Activated gamma-delta T cell treated with anti-CD3 and anti-CD28 coated beads, Interleukin-2, amount 50 U/mL, for 16 hours (primary cell): ENCODE measurements around the gene FAM83D.
"Not testable (repeated sequence)": the region's sequence is repeated elsewhere in the genome, so short reads cannot be mapped to it uniquely, and the experiment has no call there.

Source experiments
- DNase-seq: peaks from one replicate; pipeline ENCODE4 v3.0.0-alpha.2; 2020; ENCODE audit warnings: low read depth

Gene FAM83D

DNA sequence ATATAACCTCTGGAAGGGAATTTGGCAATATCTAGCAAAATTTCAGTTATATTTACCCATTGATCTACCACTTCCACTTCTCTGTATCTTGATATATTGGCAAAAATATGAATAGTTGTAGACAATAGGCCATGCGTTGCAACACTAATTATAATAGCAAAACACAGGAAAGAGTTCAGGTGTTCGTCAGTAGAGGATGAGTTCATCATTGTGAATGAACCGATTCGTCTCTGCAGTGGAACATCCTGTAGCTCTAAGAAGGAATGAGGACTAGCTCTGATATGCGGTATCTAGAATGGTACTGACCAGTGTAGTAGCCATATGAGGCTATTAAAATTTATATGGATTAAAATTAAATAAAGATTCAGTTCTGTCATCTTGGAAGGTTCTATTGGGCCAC, 8.3 kb downstream of the FAM83D start:
- DNase-seq: no peak

DNA sequence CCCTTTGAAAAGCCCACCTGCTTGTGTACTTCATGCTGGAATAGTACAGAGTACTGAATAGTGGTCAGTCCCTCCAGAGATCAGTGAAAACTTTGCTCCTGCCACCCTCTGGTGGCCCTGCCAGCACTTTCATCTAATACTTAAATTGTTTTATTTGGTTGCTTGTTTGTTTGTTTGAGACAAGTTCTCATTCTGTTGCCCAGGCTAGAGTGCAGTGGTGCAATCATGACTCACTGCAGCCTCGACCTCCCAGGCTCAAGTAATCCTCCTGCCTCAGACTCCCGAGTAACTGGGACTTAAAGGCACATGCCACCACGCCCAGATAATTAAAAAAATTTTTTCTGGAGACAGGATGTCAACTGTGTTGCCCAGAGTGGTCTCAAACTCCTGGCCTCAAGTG, 9.1 kb downstream of the FAM83D start:
- DNase-seq: no peak

DNA sequence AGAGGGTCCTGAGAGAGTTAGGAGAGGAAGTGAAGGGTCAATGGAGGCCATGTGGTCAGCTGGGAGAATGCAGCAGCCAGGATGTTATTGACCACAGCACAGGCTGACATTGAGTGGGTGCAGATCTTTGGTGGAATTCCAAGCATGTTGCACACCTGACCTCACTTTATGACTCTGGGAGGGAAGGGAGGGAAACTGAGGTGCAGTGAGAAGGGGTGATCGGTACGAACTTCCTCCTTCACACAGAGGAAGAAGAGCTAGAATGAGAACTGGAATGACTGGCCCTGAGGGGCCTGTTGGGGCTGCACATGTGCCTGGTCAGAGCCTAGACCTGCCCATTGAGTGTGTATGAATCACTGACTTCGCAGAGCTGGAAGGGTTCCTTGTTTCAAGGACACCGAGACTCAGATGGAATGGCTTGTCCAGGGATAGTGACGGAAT, 9.8 kb downstream of the FAM83D start:
- DNase-seq: no peak

DNA sequence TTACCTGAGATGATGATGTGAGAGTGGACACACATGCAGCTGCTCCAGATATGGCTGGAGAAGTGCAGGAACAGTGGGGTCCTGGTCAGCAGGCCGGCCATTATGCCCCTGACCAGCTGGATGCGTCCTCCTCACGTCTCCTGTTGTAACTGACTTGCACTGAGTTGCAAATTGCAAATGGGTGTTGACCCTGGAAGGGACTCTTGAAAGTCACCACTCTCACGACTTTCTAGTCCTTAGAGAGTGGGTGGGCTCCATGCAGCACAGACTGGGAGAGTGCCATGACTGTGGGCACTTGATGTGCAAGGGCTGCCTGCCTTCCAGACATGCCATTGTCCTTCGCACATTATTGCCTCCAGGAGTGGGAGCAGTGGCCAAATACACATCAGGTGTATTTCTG, 10.8 kb downstream of the FAM83D start:
- no peak for DNase-seq

DNA sequence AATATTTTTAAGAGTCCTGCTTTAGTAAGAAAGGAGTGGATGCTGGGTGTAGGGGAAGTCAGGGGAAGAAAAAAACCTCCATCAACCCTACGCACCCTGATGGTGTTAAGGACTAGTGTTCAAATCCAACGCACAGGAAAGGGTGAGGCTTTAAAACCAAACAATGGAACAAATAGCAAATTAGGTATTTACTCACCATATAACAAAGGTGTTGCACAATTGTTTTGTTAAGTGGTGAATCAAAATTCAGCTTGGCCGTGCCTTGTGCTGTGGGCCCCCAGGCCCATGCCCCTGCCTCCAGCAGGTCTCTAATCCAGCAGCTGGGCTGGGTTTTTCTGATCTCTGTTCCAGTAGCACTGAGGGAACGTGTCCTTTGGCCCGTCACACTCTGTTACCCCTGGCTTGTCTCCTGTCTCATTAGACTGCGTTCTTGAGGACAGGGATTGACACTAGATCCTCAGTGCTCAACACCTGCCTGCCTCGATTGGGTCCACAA, 11.8 kb downstream of the FAM83D start:
- DNase-seq: no peak

DNA sequence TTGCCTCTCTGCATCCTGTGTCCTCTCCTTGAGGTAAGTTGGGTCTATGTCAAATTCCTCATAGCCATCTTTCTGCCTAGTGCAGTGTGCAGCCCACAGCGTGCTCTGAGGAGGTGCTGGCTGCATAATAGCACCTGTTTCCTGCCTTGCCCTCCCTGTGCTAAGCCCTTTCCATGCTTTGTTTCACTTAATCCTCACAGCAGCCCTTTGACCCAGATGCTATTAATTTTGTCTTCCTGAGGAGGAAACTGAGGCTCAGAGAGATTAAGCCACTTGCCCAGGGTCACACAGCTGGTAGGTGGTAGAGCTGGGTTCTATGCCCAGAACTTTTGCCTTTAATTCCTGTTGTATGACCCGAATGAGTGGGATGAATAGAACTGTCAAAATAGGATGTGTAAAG, 13.5 kb downstream of the FAM83D start:
- DNase-seq: no peak

DNA sequence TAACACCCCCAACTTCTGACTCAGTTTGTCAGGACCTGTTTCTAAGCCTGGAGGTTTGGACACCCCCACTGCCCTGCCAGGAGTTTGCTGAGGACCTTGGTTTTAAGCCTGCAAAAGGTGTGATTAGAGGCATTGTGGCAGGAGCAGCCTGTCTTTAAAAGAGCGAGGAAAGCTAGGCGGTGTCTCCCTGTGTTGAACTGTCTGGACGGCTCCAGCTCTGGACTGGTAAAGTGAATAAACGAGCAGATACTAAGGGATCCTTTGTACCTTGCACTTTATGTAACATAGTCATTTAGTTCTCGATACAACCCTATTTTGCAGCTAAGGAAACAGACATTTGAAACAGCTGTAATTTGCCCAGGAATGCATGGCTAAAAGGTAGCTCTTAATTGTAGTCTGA, 14.4 kb downstream of the FAM83D start:
- DNase-seq: no peak

DNA sequence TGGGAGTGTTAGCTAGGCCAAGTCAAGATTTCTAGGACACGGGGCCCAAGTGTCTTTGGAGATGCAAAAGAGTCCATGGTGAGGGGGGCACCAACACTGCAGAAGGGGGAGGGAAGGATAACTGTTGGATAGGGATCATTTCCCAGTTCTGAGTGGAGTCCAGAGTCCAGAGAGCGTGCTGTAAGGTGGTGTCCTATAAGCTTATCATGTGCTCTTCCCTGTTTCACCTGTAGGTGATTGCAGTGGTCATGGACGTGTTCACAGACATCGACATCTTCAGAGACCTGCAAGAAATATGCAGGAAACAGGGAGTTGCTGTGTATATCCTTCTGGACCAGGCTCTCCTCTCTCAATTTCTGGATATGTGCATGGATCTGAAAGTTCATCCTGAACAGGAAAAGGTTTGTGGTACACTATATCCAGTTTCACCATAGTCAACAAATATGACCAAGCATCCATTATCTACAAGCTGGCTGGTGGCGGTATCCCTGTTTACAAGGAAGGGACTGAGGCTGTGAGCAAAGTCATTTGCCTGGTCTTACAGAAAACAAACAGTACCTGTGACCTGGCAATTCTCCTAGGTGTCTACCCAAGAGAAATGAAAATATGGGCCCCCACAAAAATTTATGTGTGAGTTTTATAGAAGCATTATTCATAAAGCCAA, 15.6 kb downstream of the FAM83D start:
- no peak for DNase-seq

DNA sequence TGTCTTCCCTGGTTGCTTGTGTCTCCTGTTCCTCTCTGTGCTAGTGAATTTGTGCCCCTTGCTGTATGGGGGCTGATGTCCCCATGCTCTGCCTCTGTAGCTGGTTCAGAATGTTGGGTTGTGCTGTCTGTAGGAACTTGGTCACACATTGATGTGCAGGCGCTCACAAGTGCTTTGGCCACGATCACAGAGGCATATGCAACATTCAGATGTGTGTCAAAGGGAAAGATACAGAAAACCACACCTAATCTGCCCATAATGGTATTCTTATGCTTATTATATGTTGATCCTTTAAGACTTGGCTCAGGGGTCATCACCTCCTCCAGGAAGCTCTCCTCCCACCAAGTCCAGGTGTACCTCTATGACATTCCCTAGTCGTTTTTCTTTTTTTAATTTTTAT, 18.8 kb downstream of the FAM83D start:
- no peak for DNase-seq

DNA sequence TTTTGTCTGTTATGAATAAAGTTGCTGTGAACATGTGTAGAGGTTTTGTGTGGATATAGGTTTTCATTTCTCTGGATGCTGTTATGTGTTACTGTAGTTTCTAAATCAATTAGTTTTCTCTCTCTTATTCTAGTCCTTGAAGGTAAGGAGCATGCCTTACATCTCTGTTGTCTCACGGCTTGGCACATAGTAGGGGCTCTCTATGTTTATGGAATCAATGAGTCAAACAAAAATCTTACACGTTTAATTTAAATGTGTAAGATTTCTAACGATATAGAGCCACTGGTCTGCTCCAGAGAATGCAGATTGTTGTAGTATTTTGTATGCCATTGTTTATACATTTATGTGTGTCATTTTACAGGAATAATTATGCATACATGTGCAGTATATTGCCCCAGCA, 20.6 kb downstream of the FAM83D start:
- DNase-seq: no peak

DNA sequence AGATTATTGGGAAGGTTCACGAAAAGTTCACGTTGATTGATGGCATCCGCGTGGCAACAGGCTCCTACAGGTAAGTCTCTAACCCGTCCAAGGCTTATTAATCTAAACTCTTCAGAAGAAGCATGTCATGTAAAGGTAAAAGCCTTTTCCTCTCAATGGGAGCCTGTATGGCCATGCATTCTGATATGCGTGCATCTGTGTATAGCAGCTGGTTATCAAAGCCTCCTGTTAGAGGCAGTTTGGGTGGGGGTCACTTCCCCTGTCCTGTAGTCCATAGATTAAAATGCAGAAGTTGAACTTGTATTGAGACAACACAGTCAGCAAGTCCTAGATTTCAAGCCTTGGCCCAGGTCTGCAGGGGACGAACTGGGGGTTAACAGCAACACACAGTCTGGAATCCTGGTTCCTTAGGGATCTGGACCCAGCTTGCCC, 21.7 kb downstream of the FAM83D start:
- no peak for DNase-seq

DNA sequence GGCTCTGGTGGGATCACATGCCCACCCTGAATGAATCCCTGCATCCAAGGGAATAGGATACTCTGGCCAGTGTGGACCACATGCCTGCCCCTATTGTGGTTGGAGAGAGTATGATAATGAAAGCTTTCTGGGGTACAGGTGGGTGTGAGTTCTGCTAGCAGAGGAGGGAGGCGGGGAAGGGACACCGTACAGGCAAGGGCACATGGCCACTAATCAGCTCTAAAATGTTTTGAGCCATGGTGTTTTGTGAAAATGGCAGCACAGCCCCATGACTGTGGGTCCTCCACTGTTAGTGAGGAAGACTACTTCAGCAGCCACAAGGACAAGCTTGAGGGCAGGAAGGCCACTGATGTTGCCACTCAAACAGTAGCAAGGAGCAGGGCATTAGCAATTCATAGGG, 24.0 kb downstream of the FAM83D start:
- DNase-seq: no peak

DNA sequence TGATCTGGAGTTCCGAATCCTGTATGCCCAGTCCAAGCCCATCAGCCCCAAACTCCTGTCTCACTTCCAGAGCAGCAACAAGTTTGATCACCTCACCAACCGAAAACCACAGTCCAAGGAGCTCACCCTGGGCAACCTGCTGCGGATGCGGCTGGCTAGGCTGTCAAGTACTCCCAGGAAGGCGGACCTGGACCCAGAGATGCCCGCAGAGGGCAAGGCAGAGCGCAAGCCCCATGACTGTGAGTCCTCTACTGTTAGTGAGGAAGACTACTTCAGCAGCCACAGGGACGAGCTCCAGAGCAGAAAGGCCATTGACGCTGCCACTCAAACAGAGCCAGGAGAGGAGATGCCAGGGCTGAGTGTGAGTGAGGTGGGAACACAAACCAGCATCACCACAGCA, 25.4 kb downstream of the FAM83D start:
- no peak for DNase-seq

DNA sequence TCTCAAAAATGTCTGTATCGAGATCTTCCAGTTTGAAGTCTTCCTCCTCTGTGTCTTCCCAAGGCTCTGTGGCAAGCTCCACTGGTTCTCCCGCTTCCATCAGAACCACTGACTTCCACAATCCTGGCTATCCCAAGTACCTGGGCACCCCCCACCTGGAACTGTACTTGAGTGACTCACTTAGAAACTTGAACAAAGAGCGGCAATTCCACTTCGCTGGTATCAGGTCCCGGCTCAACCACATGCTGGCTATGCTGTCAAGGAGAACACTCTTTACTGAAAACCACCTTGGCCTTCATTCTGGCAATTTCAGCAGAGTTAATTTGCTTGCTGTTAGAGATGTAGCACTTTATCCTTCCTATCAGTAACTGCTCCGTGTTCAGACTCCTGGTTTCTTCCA, 25.9 kb downstream of the FAM83D start:
- DNase-seq: no peak

DNA sequence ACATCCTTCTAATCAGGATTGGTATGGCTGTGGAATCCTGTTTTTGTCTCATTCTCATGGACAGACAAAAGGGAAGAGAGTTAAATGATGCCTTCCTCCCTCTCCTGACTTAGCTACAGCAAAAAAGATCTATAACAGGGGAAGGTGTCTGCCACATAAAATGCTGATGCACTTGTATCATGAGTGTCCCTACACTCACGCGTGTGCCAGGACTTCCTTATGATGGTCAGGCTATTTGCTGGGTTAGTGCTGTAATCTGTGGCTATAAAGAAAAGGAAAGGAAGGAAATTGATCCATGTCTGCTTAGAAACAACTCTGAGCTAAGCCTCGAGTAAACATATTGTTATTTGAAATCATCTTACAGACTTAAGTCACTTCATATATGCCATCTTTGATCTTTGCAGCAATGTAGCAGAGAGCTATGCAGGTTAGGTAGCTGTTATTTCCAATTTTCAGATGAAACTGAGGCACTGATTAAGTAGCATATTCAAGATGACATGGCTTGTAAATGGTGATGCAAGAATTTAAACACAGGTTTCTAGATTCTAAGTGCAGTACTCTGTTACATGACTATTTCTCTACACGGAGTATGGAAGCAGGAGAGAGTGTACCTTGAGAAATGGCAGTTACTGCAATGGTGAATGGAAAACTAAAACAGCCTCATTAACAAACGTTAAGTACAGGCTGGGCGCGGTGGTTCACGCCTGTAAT, 27.6 kb downstream of the FAM83D start:
- DNase-seq: no peak

DNA sequence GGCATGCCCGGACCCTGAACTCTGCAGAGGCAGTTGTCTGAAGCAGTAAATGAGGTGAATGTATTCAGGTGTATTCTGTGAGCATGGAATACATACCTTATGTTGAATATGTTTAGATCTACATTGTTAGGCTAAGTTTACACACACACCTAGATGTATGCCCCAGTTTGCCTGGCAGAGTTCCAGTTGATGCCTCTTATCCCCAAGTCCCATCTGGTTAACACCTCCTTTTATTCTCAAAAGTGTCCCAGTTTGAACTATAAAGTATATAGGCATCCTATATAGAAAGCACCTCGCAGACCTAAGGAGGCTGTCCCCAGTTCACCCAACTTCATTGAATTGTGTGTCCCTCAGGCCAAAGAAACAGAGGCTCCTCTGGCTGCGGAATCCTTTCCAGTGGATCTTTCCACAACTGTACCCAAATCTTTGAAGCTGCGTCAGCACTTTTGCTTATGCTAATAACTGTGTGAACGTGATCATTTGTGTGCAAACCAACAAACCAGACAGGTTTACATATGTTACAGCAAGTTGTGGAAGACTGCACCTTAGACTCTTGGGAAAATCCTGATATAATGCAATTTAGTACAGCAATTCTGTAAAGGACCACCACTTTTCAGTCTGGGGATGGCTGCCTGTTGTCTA, 31.1 kb downstream of the FAM83D start:
- no peak for DNase-seq

DNA sequence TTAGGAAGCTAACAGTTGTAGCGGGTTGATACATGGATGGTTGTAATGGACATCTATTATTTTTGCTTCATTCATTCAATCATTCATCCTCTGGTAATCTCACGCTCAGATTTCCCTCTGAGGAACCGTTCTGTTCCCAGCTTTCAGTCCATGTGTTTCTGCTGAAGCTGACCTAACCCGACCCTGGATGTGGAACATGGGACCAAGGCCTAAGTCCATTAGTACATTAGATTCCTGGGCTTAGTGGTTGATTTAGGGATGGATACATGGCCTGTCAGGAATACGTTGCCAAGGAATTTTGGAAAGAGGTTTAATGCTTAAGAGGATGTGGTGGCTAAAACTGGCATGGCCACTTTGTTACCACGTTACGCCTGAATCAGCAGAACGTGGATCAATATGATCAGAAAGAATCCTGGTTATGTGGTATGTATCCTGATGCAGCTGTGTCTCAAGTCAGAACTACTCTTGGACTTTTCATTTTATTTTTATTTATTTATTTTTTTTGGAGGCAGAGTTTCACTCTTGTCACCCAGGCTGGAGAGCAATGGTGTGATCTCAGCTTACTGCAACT, 31.8 kb downstream of the FAM83D start:
- DNase-seq: no peak

DNA sequence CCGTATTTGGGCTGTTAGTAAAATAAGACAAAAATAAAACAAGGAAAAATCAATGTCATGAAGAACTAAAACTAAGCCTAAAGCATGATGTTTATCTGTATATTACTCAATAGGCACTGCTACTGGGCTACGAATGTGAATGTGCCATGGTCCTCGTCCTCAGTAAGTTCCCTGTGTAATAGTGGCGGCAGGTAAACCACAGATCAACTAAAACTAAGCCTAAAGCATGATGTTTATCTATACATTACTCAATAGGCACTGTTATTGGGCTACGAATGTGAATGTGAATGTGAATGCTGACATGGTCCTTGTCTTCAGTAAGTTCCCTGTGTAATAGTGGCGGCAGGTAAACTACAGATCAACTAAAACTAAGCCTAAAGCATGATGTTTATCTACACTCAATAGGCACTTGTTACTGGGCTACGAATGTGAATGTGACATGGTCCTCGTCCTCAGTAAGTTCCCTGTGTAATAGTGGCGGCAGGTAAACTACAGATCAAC, 34.0 kb downstream of the FAM83D start:
- DNase-seq: not testable (repeated sequence)

DNA sequence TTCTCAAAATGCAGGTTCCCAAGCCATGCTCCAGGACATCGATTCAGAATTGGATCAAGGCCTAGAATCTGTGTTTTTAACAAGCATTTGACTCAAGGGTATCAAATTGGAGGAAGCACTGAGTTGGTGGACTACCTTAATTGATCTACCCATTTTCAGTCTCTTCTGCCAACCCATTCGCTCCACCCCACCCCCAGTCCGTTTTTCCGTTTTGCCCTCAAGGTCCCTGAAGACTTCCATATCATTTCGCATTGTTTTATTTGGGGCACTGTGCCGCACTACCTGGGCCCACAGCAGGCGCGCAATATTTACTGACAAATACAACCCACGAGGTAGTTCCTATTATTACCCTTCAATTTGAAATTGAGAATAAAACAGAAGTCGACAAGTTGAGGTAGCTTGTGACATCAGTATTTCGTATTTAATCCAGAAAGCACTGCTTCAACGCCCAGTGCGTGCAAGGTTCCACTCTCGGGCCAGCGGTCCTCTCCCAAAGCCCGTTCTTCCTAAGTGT, 35.4 kb downstream of the FAM83D start:
- no peak for DNase-seq

DNA sequence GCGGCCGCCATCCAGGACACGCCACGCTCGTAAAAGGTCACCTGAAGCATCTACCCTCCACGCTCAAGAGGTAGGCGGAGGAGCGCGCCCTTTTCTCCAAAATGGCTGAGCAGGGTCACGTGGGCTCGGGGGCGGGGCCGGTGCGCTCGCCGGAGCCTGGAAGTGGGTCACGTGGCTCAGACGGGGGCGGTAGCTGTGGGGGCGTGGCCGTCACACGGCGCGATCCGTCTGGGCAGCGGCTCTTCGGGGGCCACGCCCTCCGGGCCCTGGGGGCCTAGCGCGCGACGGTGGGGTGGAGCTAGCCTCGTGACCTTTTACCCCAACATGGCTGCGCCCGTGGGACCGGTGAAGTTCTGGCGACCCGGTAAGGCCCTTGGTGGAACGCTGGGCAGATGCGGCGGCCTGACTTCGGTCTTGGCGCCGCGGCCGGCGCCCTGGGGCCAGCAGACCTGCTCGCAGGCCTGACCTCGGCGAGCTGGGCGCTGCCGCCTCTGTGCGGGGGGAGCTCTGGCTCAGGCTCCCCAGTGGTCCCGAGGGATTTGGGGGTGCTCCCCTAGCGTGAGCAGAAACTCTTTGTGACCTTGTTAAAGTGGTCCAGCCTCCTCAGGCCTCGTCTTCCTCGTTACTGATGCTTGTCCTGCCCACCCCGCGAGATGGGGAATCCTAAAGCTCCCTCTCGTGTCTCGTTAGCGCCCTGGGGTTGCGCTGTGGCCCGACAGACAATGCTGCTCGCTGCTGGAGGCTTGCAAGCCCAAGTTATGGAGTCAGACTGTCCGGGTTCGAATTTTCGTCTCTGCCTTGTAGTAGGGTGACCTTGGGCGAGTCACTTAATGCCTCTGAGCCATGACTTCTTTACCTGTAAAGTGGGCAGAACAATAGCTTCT, 36.1 kb downstream of the FAM83D start, which contains the start of gene DHX35:
Gene DHX35, plus strand, starts transcription at position 301 of the 884 bp plus-strand sequence. Its CDS starts 24 bp downstream, at position 325.
- DNase-seq: peak; percentile 99

DNA sequence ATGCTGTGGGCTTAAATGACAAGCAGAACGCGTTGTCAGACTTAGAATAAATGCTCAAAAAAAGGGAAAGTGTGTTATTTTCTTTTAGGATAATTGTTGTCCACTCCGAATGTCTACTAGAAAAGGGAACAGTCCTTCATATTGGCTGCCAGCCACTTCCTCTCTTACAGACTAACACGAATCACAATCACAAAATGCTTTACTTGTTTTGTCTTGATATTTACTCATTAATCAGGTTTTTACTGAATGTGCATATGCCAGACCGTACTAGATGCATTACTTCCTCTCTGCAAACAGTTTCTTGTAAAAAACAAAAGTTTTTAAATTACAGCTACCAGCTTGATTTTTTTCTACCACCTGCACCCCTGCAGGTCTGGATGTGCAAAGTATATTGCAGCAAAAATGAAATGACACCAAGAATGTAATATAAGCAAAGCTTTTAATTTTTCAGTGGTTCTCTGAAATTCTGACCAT, 36.7 kb downstream of the FAM83D start:
- DNase-seq: no peak
